ENCODE data around the gene RGS8.

Gene RGS8

DNA sequence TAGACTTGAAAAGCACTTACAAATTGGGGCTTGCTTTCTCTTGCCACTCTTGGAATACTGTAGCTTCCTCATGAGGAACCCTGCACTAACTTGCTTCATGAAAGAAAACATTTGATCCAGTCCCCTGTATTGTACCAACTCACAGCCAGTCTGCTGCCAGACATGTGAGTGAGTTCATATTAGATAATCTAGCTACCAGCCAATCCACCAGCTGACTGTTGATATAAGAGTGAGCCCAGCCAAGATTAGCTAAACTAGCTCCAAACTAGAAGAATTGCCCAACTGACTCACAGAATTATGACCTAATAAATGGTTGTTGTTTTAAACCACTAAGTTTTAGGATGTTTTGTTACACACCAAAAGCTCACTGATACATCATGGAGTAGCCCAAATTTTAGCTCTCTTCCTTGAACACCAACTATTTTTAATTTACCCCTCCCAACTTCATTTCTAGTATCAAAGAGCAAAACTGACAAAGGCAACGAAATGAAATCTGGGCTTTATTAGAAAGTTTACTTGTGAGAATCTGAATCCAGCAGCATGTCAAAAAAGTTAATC is 6.6 kb upstream of the RGS8 start:
- H3K4me3 ChIP-seq (ENCODE audit: low read depth, low read length), result no peak overlapping the region
- in situ Hi-C loops (cut with HindIII; ENCODE audit: low sequenced_read_pairs), result no loop called here
- TF ChIP-seq, protein P1, sequence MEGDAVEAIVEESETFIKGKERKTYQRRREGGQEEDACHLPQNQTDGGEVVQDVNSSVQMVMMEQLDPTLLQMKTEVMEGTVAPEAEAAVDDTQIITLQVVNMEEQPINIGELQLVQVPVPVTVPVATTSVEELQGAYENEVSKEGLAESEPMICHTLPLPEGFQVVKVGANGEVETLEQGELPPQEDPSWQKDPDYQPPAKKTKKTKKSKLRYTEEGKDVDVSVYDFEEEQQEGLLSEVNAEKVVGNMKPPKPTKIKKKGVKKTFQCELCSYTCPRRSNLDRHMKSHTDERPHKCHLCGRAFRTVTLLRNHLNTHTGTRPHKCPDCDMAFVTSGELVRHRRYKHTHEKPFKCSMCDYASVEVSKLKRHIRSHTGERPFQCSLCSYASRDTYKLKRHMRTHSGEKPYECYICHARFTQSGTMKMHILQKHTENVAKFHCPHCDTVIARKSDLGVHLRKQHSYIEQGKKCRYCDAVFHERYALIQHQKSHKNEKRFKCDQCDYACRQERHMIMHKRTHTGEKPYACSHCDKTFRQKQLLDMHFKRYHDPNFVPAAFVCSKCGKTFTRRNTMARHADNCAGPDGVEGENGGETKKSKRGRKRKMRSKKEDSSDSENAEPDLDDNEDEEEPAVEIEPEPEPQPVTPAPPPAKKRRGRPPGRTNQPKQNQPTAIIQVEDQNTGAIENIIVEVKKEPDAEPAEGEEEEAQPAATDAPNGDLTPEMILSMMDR (IDR thresholded peaks at IDR 0.05; ENCODE audit: low read depth, low read length, missing control alignments), result no peak
- no peak for DNase-seq (ENCODE audit: low read depth)

DNA sequence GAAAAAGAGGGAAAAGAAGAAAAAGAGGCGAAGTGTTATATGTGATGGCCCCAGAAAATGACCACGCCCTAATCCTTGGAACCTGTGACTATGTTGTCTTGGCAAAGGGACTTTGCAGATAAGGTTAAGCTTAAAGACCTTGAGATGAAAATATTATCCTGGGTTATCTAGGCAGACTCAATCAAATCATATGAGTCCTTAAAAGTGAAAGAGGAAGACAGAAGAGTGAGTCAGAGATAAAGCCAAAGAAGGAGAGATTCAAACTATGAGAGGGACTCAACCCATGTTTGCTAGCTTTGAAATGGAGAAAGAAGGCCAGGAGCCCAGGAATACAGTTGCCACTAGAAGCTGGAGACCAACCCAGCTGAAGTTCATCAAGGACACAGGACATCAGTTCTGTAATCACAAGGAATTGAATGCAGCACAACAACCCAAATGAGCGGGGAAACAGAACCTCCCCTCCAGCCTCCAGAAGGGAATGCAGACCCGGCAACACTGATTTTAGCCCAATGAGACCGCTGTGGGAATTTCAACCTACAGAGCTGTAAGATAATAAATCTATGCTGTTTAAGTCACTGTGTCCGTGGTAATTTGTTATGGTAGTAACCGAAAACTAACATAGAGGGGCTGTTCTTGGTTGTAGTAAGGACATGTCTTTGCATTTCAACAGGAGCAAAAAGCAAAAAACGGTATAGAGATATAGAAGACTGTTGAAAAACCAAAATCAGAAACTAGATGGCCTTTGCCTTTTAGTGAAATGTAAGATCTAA is 4.2 kb upstream of the RGS8 start:
- TF ChIP-seq, protein P1 (IDR thresholded peaks at IDR 0.05; ENCODE audit: low read depth, low read length, missing control alignments), result no peak
- H3K4me3 ChIP-seq (ENCODE audit: low read depth, low read length), result no peak overlapping the region
- no peak for DNase-seq (ENCODE audit: low read depth)
- in situ Hi-C loops (cut with HindIII; ENCODE audit: low sequenced_read_pairs), result no loop called here

DNA sequence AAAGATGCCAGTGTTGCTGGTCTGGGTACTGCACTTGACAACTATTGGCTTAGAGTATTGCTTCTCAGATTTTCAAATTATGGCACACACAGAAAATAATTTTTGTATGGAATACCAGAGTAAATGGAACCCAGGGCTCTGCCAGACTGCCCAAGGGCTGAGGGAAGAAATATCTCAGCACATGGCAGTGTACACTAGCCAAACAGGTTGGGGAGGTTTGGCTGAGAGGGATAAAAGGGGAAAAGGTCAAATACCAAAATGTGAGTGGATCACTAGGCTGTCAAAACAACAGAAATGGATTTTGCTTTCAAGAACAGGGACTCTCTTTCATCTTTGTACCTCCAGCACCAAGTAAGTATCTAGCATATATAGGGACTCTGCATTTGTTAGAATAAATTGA is 3.0 kb upstream of the RGS8 start:
- no peak overlapping the region for H3K4me3 ChIP-seq (ENCODE audit: low read depth, low read length)
- DNase-seq (ENCODE audit: low read depth), result no peak
- TF ChIP-seq, protein P1 (IDR thresholded peaks at IDR 0.05; ENCODE audit: low read depth, low read length, missing control alignments), result no peak
- in situ Hi-C loops (cut with HindIII; ENCODE audit: low sequenced_read_pairs), result no loop called here

DNA sequence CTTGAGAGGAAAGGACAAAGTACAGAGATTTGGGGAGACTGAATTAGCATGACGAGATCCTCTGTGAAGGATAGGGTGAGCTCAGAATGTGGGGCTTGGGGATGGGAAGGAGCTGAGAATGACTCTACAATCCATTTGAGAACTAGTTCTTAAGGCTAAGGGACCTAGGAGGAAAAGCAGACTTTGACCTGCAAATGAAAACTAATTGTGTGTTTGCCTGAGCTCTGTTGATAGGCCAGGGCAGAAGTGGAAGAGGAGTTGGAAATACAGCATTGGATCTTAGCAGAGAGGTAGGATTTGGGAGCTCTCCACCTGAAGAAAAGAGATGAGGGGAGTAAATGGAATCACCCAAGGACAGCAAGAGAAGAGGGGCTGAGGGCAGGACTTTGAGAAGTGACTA is 2.1 kb upstream of the RGS8 start:
- no peak for DNase-seq (ENCODE audit: low read depth)
- no peak overlapping the region for H3K4me3 ChIP-seq (ENCODE audit: low read depth, low read length)
- in situ Hi-C loops (cut with HindIII; ENCODE audit: low sequenced_read_pairs), result no loop called here
- TF ChIP-seq, protein P1 (IDR thresholded peaks at IDR 0.05; ENCODE audit: low read depth, low read length, missing control alignments), result no peak

DNA sequence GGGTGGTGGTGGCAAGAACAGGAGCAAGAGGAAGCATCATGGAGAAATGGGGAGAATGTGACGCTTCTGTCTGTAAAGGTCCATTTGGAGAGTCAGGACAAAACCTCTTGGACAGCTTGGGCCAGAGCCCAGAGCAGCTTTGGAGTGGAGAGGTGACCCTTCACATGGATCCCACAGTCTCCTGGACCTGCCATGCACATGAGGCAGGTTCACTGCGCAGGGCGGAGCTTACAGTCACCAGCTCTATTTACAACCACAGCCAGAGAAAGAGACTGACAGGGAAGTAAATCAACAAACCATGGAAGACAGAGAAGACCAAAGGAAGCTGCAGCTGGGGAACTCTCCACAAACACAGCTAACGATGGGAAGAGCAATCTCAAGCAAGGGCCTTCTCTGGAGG is 828 bp upstream of the RGS8 start:
- DNase-seq (ENCODE audit: low read depth), result no peak
- TF ChIP-seq, protein P1 (IDR thresholded peaks at IDR 0.05; ENCODE audit: low read depth, low read length, missing control alignments), result no peak
- in situ Hi-C loops (cut with HindIII; ENCODE audit: low sequenced_read_pairs), result no loop called here
- no peak overlapping the region for H3K4me3 ChIP-seq (ENCODE audit: low read depth, low read length)

DNA sequence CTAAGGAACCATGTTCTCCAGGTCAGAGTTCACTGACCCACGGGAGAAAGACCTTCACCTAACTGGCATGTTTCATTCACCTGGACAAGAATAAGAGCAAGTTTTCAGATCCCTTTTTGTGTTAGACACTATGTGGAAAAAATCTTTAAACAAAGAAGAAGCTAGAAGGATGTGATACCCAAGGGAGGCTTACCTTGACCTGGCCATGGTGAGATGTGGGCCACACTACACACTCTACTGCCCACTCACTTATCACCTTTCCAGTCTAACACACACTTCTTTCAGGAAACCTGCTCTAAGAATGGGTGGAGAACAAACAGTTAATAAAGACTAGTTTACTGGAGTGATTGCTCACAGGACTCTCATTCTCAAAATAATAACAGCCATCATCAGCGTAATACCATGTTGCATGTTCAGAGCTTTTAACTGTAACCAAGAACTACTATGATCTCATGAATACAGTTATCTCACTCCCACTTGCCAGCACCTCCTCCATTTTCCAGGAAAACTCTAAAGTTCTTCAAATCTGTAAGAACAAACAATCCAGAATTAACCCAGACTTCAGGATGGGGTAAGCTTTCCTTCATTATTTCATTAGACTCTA is 1.4 kb downstream of the RGS8 start:
- H3K4me3 ChIP-seq (ENCODE audit: low read depth, low read length), result no peak overlapping the region
- in situ Hi-C loops (cut with HindIII; ENCODE audit: low sequenced_read_pairs), result no loop called here
- DNase-seq (ENCODE audit: low read depth), result no peak
- TF ChIP-seq, protein P1 (IDR thresholded peaks at IDR 0.05; ENCODE audit: low read depth, low read length, missing control alignments), result no peak

Data from astrocyte of the cerebellum (primary cell).